ENCODE measurements around the gene MED10.
"Not testable (repeated sequence)": the region's sequence is repeated elsewhere in the genome, so short reads cannot be mapped to it uniquely, and the experiment has no call there.

The MED10 gene

GRCh38 chr5:6376974-6377520 lies 1.3 kb downstream of the MED10 start:
- in situ Hi-C loops (cut with MboI; ENCODE audit: low sequenced_read_pairs), result no loop called here

DNA sequence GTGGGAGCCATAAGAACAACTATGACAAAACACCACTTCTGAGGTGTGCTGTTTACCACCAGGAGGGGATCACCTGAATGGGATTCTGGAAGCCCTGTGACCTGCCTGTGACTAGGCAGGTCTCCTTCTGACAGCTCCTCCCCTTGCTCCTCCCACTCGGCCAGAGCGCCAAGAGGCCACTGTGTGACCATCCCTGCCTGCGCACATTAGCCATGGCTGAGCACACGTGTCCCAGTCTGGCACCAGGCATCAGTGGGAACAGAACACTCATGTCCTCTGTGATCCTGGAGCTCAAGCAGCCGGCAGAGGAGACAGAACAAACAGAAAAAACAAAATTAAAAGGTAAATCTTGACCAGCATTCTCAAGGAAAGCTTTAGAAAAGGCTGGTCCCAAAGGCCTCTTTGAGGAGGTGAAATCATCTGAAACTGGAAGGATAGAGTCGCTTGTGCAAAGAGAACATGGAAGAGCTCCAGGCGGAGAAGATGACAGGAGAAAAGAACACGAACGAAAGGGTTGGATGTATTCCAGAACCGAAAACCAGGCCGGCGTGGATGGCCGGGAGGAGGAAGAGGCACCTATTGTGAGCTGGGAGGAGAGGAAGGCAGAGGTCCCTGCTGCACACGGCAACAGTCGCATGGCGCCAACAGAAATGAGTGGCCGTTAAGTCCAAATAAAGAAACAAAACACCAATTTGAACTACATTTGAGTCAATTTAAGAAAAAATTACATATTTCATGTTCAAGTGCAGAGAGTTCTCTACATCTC lies 5.1 kb downstream of the MED10 start:
- in situ Hi-C loops (cut with MboI; ENCODE audit: low sequenced_read_pairs), result no loop called here

GRCh38 chr5:6372251-6373080 lies 5.9 kb downstream of the MED10 start:
- in situ Hi-C loops (cut with MboI; ENCODE audit: low sequenced_read_pairs), result no loop called here

DNA sequence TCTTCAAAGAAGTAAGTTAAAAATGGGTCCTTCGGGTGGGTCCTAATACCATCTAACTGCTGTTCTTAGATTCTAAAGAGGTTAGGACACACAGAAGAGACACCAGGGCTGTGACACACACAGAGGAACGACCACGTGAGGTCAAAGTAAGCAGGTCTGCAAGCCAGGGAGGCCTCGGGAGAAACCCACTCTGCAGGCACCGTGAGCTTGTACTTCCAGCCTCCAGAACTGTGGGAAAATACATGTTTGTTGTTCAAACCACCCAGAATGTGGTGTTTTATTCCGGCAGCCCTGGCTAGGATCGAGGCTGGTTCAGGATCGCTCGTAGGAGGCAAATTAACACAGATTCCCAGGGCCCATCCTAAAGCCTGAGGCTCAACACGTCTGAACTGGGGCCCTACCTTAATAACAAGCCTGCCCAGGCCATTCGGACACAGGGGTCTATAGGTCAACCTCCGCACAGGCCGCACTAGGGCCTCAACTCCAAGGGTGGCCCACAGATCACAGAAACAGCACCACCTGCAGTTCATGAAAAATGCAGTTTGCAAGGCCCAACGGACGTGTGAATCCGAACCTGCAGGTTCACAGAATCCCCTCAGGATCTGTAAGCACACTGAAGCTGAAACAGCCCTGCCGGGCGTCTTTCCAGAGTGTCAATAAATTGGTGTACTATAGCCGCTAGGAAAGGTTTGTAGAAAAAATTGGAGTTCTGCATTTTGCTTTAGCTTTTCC lies 7.1 kb downstream of the MED10 start:
- in situ Hi-C loops (cut with MboI; ENCODE audit: low sequenced_read_pairs), result no loop called here

GRCh38 chr5:6370580-6370979 lies 7.8 kb downstream of the MED10 start:
- in situ Hi-C loops (cut with MboI; ENCODE audit: low sequenced_read_pairs), result no loop called here

DNA sequence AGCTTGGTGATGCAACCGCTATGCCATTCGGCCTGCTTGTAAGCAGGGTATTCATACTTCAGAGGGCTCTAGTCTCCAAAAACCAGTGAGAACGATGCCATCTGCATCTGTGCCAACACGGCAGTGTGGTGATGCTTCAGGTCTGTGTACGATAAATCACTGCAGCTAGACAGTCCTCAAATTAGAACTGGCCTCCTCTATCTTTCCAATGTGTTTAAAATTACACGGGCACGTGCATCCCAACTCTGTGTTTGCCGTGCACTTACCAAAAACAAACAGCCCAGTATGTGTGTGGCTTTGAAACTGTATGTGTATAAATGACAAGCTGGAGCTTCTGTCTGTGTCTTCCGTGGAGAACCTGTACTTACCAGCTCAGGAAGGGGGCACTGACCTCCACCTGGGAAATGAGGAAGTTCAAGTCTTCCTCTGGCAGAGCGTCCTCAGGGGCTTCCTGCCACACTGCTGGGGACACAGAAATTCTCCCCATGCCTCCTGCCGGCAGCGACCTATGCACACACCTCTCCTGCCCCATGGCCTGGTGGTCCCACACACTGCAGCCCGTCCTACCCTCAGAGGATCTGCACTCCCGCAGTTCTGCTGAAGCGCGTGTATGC lies 12.3 kb downstream of the MED10 start:
- in situ Hi-C loops (cut with MboI; ENCODE audit: low sequenced_read_pairs), result no loop called here

DNA sequence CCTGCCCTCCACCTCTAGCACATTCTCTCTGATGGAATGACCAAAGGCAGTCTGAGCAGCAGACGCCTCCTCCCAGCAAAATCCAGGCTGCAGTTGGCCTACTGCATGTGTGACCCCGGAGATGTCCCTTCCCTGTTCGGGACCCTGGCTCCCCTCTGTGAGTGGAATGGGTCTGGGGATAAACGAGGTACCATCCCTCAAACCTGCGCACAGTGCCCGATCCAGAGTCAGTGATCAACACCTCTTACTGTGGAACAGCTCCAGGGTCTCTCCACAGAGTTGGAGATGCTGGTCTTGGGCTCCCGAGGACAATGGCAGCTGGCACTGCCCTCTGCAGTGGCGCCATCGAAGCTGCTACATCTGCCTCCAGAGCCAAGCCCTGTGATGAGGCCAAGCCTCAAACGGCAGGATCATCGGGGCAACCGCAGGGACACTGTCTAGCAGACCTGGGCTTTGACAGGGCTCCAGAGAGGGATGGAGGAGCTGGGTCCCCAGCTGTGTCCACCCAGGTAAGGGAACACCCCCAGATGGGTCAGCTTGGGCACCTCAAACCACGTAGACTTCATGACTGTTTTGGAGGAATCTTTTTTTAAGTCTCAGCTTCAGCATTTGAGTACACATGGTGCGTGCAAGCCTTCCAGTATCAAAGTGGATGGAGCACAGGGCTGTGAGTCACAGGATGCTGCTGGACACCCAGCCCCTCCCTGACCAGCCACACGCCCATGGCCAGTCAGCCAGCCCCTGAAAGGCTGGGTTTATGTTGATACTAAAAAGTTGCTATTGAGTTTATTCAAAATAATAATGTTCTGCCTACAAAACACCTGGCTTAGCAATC lies 13.0 kb downstream of the MED10 start:
- in situ Hi-C loops (cut with MboI; ENCODE audit: low sequenced_read_pairs), result no loop called here

DNA sequence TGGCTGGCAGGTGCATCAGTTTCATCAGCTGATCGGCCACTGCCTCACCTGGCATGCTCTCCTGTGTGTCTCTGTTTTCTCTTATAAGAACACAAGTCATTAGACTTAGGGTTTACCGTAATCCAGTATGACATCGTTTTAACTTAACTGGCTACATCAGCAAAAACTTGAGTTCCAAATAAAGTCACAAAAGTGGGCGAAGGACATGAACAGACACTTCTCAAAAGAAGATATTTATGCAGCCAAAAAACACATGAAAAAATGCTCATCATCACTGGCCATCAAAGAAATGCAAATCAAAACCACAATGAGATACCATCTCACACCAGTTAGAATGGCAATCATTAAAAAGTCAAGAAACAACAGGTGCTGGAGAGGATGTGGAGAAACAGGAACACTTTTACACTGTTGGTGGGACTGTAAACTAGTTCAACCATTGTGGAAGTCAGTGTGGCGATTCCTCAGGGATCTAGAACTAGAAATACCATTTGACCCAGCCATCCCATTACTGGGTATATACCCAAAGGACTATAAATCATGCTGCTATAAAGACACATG lies 14.8 kb downstream of the MED10 start:
- in situ Hi-C loops (cut with MboI; ENCODE audit: low sequenced_read_pairs), result not testable (repeated sequence)

- in situ Hi-C loops (cut with MboI; ENCODE audit: low sequenced_read_pairs), result no loop called here
These were observed 15.5 kb downstream of the MED10 start for GRCh38 chr5:6362846-6363245.

- in situ Hi-C loops (cut with MboI; ENCODE audit: low sequenced_read_pairs), result no loop called here
These were observed 17.2 kb downstream of the MED10 start for GRCh38 chr5:6361101-6361500.

DNA sequence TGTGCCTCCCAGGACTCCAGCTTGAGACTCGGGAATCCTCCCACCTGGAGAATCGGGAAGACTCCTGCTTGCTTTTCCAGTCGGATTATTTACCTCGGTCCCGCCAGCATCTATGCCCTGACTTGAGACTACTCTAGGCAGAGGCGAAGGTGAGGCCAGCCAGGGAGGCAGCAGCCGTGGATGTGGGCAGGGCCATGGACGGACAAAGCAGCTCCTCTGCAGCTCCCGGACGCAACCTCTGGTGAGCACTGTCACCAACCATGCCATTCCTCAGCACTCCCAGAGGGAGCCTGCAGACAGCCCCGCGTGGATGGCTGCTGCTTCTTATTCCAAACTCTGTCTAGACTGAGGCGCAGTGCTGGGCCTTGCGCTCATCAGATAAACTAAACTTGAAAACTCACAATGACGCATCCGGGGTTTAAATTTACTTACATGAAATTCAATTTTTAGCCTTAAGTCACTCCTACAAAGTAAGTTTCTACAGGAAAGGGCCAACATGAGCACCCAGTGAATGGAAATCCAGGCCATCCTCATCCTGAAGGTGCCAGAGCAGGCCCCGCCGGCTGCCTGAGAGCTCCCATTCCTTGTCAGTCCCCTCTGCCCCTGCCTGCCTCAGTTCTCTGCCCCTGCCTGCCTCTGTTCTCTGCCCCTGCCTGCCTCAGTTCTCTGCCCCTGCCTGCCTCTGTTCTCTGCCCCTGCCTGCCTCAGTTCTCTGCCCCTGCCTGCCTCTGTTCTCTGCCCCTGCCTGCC lies 17.8 kb downstream of the MED10 start:
- in situ Hi-C loops (cut with MboI; ENCODE audit: low sequenced_read_pairs), result no loop called here

GRCh38 chr5:6359555-6360322 lies 18.6 kb downstream of the MED10 start:
- in situ Hi-C loops (cut with MboI; ENCODE audit: low sequenced_read_pairs), result no loop called here

- in situ Hi-C loops (cut with MboI; ENCODE audit: low sequenced_read_pairs), result no loop called here
These were observed 19.9 kb downstream of the MED10 start for GRCh38 chr5:6358434-6358820.

- in situ Hi-C loops (cut with MboI; ENCODE audit: low sequenced_read_pairs), result not testable (repeated sequence)
These were observed 20.4 kb downstream of the MED10 start for GRCh38 chr5:6357817-6358433.

DNA sequence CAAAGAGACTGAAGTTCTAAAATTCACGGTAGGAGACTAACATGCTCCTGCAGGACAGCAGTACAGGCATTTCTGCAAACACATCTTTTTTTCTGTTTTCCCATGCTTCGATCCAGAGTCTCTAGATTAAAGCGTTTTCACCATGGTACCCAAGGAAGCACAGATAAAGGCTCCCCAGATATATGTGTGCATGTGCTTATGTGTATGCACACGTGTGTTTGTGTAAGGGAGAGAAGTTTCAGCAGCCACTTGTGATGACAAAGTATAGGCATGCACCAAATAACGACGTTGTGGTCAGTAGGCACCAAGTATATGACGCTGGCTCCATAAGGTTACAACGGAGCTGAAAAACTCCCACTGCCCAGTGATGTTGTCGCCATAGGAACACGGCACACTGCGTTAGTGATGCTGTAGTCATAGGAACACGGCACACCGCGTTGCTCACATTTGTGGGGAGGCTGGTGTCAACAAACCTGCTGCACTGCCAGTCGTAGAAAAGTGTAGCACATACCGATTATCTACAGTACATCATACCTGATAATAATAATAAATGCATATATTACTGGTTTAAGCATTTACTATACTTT lies 21.7 kb downstream of the MED10 start:
- in situ Hi-C loops (cut with MboI; ENCODE audit: low sequenced_read_pairs), result no loop called here

DNA sequence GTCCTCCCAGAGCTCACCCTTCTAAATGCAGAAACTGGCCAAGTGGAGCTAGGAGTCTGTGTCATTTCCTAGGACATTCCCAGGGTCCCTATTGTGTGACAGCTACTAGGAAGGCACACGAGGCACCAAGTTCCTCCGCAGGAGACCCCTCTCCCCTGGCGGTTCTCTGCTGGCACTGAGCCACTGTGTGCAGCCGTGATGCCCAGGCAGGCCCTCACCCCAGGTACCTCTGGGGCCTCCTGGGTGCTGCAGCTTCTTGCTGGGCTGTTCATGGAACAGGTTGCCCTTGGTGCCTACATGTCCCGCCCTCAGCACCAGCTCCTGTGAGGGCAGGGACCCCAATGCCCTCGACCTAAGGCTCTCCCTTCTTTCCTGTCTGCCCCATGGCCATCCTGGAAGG lies 23.1 kb downstream of the MED10 start:
- in situ Hi-C loops (cut with MboI; ENCODE audit: low sequenced_read_pairs), result no loop called here

DNA sequence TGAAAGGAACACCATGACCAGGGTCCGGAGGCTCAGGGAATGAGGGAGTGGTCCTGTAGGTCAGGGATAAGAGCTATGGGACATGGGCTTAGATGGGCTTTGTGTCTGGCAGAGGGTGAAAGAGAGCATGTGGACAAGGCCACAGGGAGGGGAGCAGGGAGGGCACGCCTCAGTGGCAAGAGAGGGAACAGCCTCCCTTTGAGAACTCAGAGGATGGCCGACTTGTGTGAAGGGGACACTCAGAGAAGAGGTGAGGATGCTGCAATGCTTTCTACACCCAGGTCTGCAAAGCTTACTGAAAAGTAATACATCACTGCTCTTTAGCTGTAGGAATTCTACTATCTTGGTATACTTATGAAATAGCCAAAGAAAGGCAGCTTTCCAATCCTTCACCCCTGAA lies 23.5 kb downstream of the MED10 start:
- in situ Hi-C loops (cut with MboI; ENCODE audit: low sequenced_read_pairs), result no loop called here
